T-helper 22 cell (primary cell): ENCODE measurements around the gene GLTP.
"Not testable (repeated sequence)": the region's sequence is repeated elsewhere in the genome, so short reads cannot be mapped to it uniquely, and the experiment has no call there.

ENCODE experiments used
- DNase-seq: peaks from one replicate; pipeline ENCODE4 v3.0.0-alpha.2; 2020; ENCODE audit warnings: low read depth

Gene GLTP

DNA sequence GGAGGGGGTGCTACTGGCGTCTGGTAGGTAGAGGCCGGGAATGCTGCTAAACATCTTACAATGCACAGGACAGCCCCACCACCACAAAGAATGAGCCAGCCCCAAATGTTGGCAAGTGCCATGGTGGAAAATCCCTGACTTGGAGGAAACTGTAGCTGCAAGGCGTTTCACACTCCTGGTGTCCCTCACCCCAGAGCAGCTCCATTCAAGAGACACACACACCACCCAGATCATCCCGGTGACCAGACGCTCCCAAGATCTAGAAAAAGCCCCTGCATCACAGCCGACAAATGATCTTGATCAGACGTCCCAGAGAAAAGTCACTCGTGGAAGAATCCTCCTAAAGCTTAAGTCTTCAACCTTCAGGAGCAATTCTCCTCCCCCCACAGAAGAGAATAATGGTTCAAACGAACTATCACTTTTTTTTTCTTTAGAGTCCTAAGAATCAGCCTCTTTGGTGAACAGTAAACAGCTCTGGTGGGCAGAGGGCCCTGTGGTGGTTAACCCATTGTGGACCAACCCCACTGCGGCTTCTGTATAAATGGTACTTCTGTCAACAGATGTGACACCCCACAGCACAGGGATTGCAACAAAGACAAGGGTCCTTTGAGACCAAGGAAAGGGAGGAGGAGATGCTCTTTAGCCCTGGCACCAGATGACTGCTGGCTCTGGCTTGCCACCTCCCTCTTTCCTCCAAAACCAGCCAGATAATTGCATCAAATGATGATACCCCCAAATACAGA lies 2.7 kb downstream of the GLTP start:
- no peak for DNase-seq

DNA sequence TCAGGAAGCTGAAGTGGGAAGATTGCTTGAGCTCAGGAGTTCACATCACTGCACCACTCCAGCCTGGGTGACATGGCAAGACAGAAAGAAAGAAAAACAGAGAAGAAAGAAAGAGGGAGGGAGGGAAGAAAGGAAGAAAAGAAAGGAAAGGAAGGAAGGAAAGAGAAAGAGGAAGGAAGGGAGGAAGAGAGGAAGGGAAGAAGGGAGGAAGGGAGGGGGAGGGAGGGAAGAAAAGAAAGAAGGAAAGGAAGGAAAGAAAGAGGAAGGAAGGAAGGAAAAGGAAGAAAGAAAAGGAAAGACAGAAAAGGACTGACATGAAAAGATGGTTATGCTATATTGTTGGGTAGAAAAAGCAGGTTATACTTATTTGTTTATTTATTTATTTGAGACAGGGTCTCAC lies 3.9 kb downstream of the GLTP start:
- DNase-seq = no peak

DNA sequence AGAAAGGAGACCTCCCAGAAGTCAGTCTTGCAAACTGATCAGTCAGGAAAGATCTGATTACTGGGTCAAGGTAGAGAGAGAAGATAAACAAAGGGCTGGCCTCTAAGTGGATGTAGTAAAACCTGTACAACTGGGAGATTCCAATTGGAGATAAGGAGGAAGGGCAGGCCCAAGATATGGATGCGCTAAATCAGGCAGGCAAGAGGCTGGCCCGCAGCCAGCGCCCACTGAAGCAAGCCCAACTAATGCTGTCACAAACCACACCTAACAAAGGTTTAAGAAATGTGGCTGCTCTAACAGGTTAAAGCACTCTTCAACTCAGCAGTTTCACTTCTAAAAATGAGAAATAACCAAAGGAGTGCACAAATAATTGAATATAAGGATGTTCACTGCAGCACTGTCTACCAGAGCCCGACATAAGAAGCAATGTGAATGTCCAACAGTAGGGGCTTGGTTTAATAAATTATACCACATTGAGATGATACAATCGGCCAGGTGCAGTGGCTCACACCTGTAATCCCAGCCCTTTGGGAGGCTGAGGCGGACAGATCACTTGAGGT lies 4.7 kb downstream of the GLTP start:
- no peak for DNase-seq

DNA sequence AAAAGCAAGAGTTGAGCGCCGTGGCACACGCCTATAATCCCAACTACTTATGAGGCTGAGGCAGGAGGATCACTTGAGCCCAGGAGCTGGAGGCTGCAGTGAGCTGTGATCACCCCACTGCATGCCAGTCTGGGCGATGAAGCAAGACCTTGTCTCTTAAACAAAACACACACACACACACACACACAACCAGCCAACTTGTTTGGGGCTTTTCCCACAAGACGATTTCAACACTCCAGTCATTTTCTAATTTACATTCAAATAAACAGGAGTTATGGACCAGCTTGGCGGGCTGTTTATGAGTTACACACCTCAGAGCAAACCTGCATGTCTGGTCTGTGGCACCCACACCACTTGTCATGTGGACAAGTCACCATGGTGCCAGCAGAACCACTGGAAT lies 6.7 kb downstream of the GLTP start:
- no peak for DNase-seq

DNA sequence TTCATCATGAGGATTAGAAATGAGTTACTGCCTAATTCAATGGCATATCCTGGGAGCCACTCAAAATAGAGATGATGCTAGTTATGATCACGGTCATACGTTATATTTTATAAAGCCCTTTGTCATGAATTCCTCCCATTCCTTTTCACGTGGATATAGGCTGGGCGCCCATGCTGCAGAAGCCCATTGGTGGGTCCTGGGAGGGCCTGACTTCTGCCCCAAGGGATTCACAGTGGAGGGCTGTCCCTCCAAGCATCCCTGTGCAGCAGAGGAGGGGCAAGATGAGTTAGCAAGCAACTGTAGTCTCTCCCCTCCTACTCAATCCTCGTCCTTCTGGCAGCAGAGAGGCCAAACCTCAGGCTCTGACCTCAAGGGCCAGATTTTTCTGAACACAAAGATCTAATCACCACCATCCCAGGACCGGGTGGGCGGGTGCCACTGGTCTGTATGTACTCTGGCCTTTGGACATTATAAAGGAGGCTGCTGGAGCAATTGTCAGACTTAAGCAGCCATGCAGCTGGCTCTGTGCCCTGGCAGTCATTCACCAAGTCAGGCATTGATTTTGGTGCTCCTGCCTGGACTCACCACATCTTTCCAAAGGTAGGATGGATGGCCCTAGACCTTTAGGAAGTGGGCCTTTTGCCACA lies 8.6 kb downstream of the GLTP start:
- DNase-seq = no peak

GRCh38 chr12:109870648-109871047 lies 9.7 kb downstream of the GLTP start:
- DNase-seq = no peak

DNA sequence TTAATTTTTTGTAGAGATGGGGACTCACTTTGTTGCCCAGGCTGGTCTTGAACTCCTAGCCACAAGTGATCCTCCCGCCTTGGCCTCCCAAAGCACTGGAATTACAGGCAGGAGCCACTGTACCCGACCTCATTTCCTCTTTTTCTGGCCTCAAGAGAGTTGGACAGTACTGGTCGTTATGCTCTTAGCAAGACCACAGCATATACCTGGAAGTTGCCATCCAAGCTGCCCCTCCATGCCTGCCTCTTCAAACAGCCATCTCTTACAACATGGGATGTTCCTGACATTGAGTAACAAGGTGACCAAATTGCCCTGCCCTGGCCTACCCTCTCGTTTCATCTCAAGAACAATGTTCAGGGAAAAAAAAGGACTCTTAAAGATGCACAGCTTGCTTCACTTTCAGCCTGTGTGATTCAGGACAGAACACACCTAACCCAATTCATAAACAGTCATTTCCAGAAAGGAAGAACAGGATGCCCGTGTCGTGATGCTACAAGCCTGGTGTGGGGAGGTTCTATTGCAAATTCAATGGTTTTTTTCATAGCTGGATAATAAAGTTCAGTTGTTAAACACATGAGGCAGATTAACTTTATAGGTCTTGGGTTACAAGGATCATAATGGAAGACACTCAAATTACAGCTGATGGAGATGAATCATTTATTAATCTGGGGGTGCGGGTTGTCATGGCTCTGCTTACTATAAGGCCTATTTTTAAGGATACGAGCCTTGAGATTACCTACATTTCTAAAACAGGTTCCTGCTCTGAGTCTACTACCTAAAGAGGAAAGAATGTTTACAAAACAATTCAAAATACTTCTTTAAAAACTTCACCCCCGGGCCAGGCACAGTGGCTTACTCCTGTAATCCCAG lies 11.9 kb downstream of the GLTP start:
- no peak for DNase-seq

- DNase-seq = no peak
Observed at GRCh38 chr12:109864916-109865315, 15.4 kb downstream of the GLTP start.

DNA sequence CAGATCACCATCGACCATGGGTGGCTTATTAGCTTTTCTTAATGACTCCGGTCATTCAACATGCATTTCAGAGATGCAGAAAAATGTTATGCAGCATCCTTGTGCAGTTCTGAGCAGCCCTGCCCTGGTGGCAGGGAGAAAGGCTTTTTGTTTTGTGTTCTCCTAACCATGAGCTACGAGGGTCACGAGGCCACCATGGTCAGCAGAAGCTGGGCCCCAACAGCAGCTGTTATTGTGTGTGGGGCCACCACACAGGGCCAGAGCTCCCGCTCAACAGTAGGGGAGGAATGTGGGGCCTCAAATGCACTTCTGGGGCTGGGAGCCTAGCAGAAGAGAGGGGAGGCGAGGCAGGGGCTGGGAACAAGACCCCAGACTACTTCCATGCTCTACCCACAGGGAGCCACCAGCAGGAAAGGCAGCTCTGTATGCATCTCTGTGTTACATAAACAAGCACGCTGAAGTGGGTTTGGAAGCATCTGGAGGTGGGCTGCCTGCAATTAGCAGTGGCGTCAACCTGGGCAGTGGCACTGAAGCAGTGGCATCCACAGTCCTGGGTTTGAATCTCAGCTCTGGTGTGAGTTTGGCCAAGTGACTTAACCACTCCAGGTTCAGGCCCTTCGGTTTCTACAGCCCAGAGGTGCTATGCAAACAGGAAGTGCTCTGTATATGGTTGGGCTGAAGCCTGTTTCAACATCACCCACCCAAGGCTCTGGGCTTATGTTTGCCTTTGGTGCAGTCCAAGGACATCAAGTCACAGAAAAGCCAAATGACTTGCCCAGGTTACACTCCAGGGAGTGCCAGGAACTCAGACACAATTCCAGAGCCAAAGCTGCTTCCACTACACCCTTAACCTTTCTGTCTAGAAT lies 16.3 kb downstream of the GLTP start:
- DNase-seq = no peak

- not testable (repeated sequence) for DNase-seq
Observed at GRCh38 chr12:109862491-109862890, 17.9 kb downstream of the GLTP start.

GRCh38 chr12:109861689-109862314 lies 18.5 kb downstream of the GLTP start:
- no peak for DNase-seq

- no peak for DNase-seq
Observed at GRCh38 chr12:109860977-109861376, 19.4 kb downstream of the GLTP start.

- no peak for DNase-seq
Observed at GRCh38 chr12:109858764-109859163, 21.6 kb downstream of the GLTP start.

- no peak for DNase-seq
Observed at GRCh38 chr12:109857715-109858114, 22.6 kb downstream of the GLTP start.

GRCh38 chr12:109855377-109855776 lies 25.0 kb downstream of the GLTP start:
- no peak for DNase-seq

DNA sequence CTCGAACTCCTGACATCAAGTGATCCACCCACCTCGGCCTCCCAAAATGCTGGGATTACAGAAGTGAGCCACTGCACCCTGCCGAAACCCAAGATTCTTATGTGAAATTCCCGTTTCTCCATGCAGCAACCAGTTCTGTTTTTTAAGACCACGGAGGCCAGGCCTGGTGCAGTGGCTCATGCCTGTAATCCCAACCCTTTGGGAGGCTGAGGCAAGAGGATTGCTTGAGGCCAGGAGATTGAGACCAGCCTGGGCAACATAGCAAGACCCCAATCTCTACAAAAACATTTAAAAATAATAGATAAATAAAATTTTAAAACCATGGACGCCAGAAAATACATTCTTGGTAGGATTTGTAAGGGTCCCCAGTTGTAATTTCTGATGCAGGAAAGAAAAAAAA lies 29.8 kb downstream of the GLTP start:
- DNase-seq = not testable (repeated sequence)

DNA sequence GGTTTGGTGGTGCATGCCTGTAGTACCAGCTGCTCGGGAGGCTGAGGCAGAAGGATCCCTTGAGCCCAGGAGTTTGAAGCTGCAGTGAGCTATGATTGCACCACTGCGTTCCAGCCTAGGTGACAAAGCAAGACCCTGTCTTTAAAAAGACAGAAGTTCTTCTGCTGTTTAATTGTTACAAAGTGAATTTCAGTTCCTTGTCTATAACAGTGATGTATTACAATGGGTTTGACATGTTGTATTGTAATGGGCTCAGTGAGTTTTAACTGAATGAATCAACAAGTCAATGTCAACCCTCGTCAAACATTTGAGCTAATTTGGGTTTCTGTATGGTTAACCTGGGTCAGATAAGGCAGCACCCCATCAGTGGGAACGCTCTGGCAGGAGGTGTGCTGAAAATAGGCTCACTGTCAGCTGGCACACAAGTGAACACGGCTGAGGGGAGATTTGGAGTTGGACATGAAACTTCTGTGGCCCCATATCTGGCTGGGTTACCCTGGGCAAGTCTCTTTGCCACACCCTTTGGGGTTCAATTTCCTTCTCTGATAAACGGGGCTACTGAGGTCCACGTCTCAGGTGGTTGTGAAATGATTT lies 33.1 kb downstream of the GLTP start:
- DNase-seq = no peak

DNA sequence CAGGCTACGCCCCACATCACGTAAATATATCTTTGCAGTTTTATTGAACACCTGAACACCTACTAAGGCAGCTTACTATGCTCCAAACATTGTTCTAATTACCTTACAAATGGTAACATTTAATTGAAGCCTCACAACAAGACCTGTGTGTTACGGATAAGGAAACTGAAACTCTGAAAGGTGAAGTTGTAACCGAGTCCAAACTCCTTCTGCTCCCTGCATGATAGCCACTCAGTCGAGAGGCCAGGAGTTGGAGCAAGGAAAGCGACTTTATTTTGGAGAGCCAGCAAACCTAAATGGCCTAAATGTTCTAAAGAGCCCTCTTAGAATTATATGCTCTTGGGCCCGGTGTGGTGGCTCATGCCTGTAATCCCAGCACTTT lies 34.5 kb downstream of the GLTP start:
- DNase-seq = no peak

GRCh38 chr12:109844983-109845823 lies 35.1 kb downstream of the GLTP start:
- peak; percentile 63 for DNase-seq

DNA sequence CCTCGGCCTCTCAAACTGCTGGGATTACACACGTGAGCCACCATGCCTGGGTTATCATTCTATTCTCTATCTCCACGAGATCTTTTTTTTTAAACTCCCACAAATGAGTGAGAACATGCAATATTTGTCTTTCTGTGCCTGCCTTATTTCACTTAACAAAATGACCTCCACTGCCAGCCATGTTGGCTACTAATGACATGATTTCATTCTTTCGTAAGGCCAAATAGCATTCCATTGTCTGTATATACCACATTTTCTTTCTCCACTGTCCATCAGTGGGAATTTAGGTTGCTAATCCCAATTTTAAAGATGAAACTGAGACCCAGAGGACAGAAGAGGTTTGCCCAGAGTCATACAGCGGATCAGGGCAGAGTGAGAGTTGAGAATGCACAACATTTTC lies 36.2 kb downstream of the GLTP start:
- no peak for DNase-seq
